ENCODE data around the gene AQP6. TPM values are rescaled to one million over a fixed set of nuclear protein-coding genes. Genes with fewer than 3 reads are reported as not detected.
A peak's percentile ranks its signal among the peaks of the same experiment; 100 is the strongest.

AQP6 gene
- total RNA-seq, 1 experiment from 2014 or later: 0.08 TPM

- in situ Hi-C loops (cut with HindIII; ENCODE audit: low pct_unique_long_range_greater_than_20kb, low sequenced_read_pairs): no loop called here
- DNase-seq (ENCODE audit: low read depth, low spot score): no peak
Observed at GRCh38 chr12:49963976-49964815, 8.6 kb upstream of the AQP6 start.

- no peak for DNase-seq (ENCODE audit: low read depth, low spot score)
- in situ Hi-C loops (cut with HindIII; ENCODE audit: low pct_unique_long_range_greater_than_20kb, low sequenced_read_pairs): no loop called here
Observed at GRCh38 chr12:49964849-49965624, 7.7 kb upstream of the AQP6 start.

DNA sequence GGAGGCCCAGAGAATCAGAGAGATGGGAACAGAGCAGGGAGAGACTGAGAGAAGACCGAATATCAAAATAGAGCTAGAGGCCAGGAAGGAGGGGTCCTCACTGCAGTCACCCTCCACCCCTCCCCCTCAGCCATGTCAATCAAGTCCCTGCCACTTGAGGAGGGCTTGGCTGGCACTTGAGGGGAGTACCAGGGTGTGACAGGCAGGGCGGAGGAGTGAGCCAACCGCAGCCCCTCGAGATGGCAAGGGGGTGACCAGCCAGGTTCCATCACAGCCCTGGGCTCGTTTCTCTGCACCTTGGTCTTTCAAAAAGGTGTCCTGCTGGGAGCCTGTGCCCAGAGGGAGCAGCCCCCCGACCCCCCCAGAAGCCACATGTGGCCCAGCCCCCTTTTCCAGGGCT, 6.9 kb upstream of the AQP6 start:
- no peak for DNase-seq (ENCODE audit: low read depth, low spot score)
- in situ Hi-C loops (cut with HindIII; ENCODE audit: low pct_unique_long_range_greater_than_20kb, low sequenced_read_pairs): no loop called here

GRCh38 chr12:49966511-49967041, 6.2 kb upstream of the AQP6 start:
- no peak for DNase-seq (ENCODE audit: low read depth, low spot score)
- in situ Hi-C loops (cut with HindIII; ENCODE audit: low pct_unique_long_range_greater_than_20kb, low sequenced_read_pairs): no loop called here

DNA sequence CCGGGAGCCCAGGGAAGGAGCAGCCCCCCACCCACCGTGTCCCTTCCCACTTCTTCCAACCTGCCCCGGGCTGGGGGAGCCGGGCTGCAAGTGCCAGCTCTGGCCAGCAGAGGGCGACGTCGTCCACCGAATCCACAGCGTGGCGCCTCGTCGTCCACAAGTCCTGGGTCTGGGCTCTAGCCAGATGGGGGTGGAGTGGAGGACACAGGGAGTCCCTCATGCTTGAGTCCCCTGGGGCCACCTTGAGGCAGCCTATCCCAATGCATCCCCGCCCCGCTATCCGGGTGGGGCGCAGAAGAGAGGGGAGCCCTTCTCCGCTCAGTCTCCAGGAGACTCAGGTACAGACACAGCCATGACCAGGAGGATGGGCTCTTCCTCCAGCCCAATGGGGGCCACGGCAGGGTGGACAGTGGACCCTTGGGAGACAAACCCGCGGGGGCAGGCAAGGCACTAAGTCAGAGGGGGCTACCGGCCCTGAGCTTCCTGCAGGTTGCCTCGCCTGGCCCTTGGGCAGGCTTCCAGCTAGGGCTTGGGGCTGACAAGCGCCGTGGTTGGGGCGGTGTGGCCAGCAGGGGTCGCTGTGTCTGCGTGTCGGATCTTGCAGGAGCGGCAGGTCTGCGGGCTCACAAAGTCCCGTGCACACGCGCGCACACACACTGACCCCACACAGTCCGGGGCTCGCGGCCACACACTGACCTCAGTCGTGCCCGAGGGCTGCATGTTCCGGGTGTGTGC, 5.5 kb upstream of the AQP6 start:
- in situ Hi-C loops (cut with HindIII; ENCODE audit: low pct_unique_long_range_greater_than_20kb, low sequenced_read_pairs): no loop called here

DNA sequence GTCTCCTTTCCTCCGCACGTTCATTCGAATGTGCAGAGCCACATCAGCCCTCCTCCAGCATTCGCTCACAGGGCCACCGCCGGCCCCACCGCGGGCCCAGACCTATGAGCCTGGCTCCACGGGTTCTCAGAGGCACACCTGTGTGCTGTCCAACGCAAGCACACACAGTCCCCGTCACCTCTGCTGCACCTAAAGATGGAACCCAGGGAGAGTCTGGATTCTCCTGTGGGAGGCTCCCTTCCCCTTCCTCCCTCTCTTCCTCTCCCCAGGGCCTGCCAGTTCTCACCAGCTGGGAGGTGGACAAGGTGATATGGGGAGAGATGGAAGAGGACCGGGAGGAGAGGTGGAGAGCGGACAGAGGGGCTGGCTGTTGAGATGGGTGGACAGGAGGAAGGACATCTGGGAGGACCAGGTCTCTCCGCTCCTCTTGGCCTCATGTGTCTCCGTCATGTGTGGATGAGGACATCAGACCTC, 4.9 kb upstream of the AQP6 start:
- no peak for DNase-seq (ENCODE audit: low read depth, low spot score)
- in situ Hi-C loops (cut with HindIII; ENCODE audit: low pct_unique_long_range_greater_than_20kb, low sequenced_read_pairs): no loop called here

More for the DNA sequence above, 5.5 kb upstream of the AQP6 start:
- peak; percentile 84 for DNase-seq (ENCODE audit: low read depth, low spot score)

- in situ Hi-C loops (cut with HindIII; ENCODE audit: low pct_unique_long_range_greater_than_20kb, low sequenced_read_pairs): no loop called here
Observed at GRCh38 chr12:49968471-49968870, 4.3 kb upstream of the AQP6 start.

GRCh38 chr12:49969027-49969426, 3.7 kb upstream of the AQP6 start:
- in situ Hi-C loops (cut with HindIII; ENCODE audit: low pct_unique_long_range_greater_than_20kb, low sequenced_read_pairs): no loop called here
- DNase-seq (ENCODE audit: low read depth, low spot score): peak; percentile 79

More at GRCh38 chr12:49968471-49968870, 4.3 kb upstream of the AQP6 start:
- DNase-seq (ENCODE audit: low read depth, low spot score): no peak

DNA sequence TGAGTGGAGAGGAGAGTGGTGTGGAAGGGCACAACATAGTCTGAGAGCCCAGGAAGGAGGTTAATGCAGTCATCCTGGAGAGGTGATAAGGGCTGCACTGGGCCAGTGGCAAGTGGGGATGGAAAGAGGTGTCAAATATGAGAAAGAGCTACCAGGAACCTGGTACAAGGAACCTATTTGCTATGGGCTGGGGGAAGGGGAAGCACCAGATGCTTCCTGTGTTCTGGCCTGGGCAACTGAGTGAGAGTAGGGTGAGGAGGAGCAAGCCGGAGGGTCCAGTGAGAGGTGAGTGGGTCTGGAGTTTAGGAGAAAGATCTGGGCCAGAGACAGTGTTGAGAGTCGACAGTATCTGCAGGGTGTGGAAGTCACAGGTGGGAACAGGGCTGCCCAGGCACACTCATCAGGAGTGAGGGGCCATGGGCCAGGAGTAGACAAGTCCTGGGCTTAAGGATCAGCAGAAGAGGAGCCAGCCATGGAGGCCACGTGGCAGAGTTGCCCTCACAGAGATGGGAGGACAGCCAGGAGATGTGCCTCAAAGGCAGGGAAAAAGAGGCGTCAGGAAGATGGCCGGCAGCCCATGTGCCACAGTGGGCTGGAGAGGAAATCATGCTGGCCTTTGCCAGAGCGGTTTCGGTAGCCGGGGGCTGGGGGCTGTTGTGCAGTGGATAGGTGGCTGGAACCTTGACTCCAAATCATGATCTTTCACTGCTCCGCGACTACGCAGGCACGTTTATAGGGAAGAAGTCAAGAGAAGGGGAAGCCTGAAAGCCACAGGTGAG, 2.9 kb upstream of the AQP6 start:
- in situ Hi-C loops (cut with HindIII; ENCODE audit: low pct_unique_long_range_greater_than_20kb, low sequenced_read_pairs): no loop called here
- DNase-seq (ENCODE audit: low read depth, low spot score): no peak

DNA sequence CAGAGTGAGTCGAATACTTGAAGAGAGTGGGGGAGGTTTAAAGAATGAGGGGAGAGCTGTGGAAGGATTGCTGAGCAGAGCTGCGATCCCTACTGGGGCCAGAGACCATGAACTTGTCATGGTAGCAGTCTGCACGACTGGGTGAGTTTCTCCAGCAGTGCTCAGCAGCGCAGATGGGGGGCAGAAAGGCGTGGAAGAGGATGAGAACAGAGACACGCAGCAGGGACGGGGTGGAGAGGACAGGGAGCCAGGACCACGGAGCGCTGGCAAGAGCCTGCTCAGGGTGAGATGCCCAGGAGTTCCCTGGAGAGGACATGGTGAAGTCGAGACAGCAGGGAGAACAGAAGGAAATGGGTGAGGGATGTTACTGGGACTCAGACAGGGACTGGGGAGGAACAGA, 2.1 kb upstream of the AQP6 start:
- in situ Hi-C loops (cut with HindIII; ENCODE audit: low pct_unique_long_range_greater_than_20kb, low sequenced_read_pairs): no loop called here

GRCh38 chr12:49971141-49971540, 1.6 kb upstream of the AQP6 start:
- no peak for DNase-seq (ENCODE audit: low read depth, low spot score)
- in situ Hi-C loops (cut with HindIII; ENCODE audit: low pct_unique_long_range_greater_than_20kb, low sequenced_read_pairs): no loop called here

More for the DNA sequence above, 2.1 kb upstream of the AQP6 start:
- DNase-seq (ENCODE audit: low read depth, low spot score): no peak

- no peak for DNase-seq (ENCODE audit: low read depth, low spot score)
- in situ Hi-C loops (cut with HindIII; ENCODE audit: low pct_unique_long_range_greater_than_20kb, low sequenced_read_pairs): no loop called here
Observed at GRCh38 chr12:49972129-49972528, 618 bp upstream of the AQP6 start.

- in situ Hi-C loops (cut with HindIII; ENCODE audit: low pct_unique_long_range_greater_than_20kb, low sequenced_read_pairs): no loop called here
- no peak for DNase-seq (ENCODE audit: low read depth, low spot score)
Observed at GRCh38 chr12:49973361-49973830, 649 bp downstream of the AQP6 start.

DNA sequence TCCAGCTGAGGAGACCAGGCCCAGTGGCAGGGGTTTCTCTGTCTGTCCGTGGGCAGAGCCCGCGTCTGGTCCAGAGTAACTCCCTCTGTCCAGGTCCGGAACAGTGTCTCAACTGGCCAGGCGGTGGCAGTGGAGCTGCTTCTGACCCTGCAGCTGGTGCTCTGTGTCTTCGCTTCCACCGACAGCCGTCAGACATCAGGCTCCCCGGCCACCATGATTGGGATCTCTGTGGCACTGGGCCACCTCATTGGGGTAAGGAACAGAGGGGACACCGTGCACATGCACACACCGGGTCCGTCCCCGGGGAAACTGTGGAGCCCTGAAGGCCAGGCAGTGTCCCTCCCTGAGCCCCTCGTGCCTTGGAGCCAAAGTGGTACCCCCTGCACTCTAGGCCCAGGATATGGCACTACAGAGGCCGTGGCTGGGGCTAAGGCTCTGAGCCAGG, 1.5 kb downstream of the AQP6 start:
- in situ Hi-C loops (cut with HindIII; ENCODE audit: low pct_unique_long_range_greater_than_20kb, low sequenced_read_pairs): no loop called here

GRCh38 chr12:49974677-49975317, 2.0 kb downstream of the AQP6 start:
- in situ Hi-C loops (cut with HindIII; ENCODE audit: low pct_unique_long_range_greater_than_20kb, low sequenced_read_pairs): no loop called here
- DNase-seq (ENCODE audit: low read depth, low spot score): no peak

More for the DNA sequence above, 1.5 kb downstream of the AQP6 start:
- peak; percentile 77 for DNase-seq (ENCODE audit: low read depth, low spot score)

- in situ Hi-C loops (cut with HindIII; ENCODE audit: low pct_unique_long_range_greater_than_20kb, low sequenced_read_pairs): no loop called here
- DNase-seq (ENCODE audit: low read depth, low spot score): no peak
Observed at GRCh38 chr12:49975318-49975761, 2.6 kb downstream of the AQP6 start.
